ENCODE results near the gene ARCN1. TPM values are rescaled to one million over a fixed set of nuclear protein-coding genes. Genes with fewer than 3 reads are reported as not detected.

The ARCN1 gene
- 27.5 TPM for total RNA-seq

DNA sequence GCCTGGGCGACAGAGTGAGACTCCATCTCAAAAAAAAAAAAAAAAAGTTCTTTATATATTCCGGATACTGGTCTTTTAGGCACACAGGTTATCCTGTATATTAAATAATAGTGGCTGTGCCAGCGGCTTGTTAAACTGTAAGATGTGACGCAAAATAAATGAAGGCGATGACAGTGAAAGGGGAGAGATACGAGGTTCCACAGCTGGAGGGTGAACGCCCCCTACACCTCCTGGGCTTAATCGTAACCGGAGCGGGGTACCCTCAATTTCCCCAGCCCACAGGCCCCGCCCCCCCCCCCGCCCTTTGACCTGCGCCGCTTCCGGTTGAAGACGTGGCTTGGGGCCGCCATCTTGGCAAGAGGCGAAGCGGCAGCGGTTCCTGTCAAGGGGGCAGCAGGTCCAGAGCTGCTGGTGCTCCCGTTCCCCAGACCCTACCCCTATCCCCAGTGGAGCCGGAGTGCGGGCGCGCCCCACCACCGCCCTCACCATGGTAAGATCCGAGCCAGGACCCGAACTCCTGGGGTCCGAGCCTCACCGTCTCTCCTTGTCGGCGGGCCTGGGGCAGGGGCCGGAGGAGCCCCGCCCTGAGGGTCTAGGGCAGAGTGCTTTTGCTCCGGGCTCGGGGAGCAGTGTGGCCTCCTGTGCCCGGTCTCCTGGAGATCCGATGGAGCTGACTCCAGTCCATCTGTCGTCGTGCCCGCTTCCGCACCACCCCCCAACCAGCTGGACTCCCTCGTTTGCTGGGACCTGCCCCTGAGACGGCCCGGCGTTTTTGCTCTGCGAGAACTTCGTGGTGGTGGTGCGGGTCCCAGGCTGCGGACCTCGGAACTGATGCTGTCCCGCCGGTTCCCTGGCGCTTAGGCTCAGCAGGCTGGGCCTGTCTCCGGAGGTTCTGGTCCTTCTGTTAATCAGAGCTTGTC, at the start of gene ARCN1:
Gene ARCN1, plus strand, starts transcription at position 349 of the 920 bp plus-strand sequence. Its CDS starts 139 bp downstream, at position 488.
- peak; percentile 63 to 88 (median 85) for DNase-seq (ENCODE audit: low read depth in 2 of 3, low spot score in 2 of 3)

DNA sequence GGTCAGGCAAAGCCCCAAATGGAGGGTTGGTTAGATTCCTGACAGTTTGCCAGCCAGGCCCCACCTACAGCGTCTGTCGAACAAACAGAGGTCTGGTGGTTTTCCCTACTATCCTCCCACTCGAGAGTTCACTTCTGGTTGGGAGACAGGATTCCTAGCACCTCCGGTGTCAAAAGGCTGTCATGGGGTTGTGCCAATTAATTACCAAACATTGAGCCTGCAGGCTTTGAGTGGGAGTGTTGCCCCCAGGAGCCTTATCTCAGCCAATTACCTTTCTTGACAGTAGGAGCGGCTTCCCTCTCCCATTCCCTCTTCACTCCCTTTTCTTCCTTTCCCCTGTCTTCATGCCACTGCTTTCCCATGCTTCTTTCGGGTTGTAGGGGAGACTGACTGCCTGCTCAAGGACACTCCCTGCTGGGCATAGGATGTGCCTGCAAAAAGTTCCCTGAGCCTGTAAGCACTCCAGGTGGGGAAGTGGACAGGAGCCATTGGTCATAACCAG, 49.6 kb upstream of the ARCN1 start:
- no peak for DNase-seq (ENCODE audit: low read depth in 2 of 3, low spot score in 2 of 3)

GRCh38 chr11:118524356-118524755, 47.9 kb upstream of the ARCN1 start:
- DNase-seq (ENCODE audit: low read depth in 2 of 3, low spot score in 2 of 3) = peak in 1 of 3 donors; percentile 8

- DNase-seq (ENCODE audit: low read depth in 2 of 3, low spot score in 2 of 3) = peak in 2 of 3 donors; percentile 30 to 70
These were observed 47.3 kb upstream of the ARCN1 start for GRCh38 chr11:118524757-118525470.

GRCh38 chr11:118526688-118527087, 45.5 kb upstream of the ARCN1 start:
- no peak for DNase-seq (ENCODE audit: low read depth in 2 of 3, low spot score in 2 of 3)

- no peak for DNase-seq (ENCODE audit: low read depth in 2 of 3, low spot score in 2 of 3)
These were observed 45.1 kb upstream of the ARCN1 start, which contains the start of gene TTC36 for GRCh38 chr11:118527109-118527508. Gene TTC36 (plus strand): TSS chr11:118527474. CDS start chr11:118527495, 21 bp downstream.

GRCh38 chr11:118528511-118528910, 43.7 kb upstream of the ARCN1 start:
- no peak for DNase-seq (ENCODE audit: low read depth in 2 of 3, low spot score in 2 of 3)

DNA sequence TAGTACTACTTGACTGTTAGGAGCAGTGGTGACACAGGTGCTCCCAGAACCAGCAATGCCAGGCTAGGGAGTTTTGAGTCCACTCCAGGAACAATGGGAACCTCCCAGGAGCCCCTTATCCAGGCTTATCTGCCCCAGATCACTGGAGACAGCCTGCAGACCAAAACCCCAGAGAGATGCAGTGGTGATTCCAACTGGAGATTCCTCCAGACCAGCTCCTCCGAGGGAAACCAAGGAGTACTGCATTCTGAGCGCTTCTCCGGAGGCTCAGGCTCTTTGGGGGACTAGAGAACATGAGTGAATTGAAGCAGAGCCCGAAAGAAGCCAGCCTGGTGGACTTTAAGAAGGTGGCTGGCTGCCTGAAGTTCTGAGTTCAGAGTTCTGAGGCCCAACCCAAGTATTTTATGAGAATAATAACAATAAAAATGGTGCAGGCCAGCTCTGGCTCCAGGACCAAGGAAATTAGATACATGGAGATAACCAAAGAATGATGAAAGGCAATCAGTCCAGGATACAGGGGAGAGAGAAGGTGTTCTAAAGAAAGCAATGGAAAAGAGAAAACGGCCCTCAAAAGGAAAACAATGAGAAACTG, 42.5 kb upstream of the ARCN1 start:
- DNase-seq (ENCODE audit: low read depth in 2 of 3, low spot score in 2 of 3) = no peak

DNA sequence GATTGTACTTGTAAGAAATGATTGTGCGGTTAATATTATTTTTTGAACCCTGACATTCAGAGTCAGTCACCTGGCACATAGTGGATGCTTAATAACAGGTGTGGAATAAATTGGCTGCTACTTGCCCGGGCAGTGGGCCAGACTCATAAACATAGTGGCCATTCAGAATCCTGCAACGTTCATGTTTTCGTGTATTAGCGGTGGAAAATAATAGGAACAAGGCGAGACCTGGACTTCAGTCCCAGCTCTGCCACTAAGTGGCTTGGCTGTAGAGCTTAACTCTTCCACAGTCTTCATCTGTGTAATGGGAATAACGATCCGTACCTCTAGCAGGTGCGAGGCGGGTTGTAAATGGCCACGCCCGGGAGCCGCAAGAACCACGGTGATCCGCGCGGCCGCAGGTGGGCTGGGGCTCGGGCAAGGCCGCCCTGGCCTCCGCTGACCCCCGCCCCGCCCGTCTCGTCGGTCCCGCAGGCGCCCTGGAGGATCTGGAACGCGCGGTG, 42.0 kb upstream of the ARCN1 start:
- peak in 1 of 3 donors; percentile 9 for DNase-seq (ENCODE audit: low read depth in 2 of 3, low spot score in 2 of 3)

- DNase-seq (ENCODE audit: low read depth in 2 of 3, low spot score in 2 of 3) = peak; percentile 38 to 66 (median 59)
These were observed 41.3 kb upstream of the ARCN1 start, which contains the start of gene TMEM25 for GRCh38 chr11:118530683-118531596. Gene TMEM25 (plus strand): TSS chr11:118531192. CDS start chr11:118531802, 610 bp downstream.

DNA sequence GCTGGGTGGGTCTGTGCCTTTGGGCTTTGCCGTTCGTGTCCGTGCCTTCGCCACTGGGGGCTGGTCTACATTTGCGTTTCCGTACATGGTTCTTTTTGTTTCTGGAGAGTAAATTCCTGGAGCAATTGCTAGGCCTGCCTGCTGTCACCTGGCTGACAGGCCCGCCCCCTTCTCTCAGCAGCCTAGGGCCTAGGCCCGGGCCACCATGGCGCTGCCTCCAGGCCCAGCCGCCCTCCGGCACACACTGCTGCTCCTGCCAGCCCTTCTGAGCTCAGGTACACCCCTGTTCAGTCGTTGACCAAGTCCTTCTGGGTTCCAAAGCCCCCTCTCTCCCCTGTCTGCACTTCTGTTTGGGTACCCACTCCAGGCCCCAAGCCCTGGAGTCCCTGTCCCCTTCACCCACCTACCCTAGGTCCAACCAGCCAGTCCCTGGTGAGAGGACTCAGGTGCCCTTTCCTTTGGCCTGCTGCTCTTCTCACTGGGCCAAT, 40.6 kb upstream of the ARCN1 start:
- no peak for DNase-seq (ENCODE audit: low read depth in 2 of 3, low spot score in 2 of 3)

DNA sequence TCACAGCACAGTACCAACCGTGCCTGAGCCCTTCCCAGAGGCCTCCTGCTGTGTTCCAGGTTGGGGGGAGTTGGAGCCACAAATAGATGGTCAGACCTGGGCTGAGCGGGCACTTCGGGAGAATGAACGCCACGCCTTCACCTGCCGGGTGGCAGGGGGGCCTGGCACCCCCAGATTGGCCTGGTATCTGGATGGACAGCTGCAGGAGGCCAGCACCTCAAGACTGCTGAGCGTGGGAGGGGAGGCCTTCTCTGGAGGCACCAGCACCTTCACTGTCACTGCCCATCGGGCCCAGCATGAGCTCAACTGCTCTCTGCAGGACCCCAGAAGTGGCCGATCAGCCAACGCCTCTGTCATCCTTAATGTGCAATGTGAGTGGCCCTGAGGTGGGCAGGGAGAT, 40.1 kb upstream of the ARCN1 start:
- DNase-seq (ENCODE audit: low read depth in 2 of 3, low spot score in 2 of 3) = no peak

DNA sequence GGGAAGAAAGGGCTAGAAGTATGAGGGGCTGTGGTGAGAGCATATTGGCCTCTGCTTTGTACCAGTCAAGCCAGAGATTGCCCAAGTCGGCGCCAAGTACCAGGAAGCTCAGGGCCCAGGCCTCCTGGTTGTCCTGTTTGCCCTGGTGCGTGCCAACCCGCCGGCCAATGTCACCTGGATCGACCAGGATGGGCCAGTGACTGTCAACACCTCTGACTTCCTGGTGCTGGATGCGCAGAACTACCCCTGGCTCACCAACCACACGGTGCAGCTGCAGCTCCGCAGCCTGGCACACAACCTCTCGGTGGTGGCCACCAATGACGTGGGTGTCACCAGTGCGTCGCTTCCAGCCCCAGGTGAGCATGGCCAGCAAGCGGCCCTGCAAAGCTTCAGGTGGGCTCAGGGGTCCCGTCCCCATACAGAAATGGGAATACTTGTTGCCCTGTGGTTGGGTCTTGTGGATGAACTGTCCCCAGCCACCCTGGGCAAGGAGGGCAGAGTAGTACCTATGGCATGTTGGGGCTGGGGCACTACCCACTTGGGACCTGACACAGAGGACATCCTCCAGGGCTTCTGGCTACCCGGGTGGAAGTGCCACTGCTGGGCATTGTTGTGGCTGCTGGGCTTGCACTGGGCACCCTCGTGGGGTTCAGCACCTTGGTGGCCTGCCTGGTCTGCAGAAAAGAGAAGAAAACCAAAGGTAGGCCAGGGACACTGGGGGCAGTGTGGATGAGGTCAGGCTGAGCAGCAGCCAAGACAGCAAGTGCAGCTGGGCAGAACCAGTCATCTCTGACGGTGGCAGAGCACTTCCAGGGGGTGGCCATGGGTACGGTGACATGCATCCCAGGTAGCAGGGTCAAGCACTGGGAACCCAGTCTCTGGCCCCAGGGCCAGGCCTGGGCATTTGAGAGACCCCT, 39.1 kb upstream of the ARCN1 start:
- DNase-seq (ENCODE audit: low read depth in 2 of 3, low spot score in 2 of 3) = no peak

DNA sequence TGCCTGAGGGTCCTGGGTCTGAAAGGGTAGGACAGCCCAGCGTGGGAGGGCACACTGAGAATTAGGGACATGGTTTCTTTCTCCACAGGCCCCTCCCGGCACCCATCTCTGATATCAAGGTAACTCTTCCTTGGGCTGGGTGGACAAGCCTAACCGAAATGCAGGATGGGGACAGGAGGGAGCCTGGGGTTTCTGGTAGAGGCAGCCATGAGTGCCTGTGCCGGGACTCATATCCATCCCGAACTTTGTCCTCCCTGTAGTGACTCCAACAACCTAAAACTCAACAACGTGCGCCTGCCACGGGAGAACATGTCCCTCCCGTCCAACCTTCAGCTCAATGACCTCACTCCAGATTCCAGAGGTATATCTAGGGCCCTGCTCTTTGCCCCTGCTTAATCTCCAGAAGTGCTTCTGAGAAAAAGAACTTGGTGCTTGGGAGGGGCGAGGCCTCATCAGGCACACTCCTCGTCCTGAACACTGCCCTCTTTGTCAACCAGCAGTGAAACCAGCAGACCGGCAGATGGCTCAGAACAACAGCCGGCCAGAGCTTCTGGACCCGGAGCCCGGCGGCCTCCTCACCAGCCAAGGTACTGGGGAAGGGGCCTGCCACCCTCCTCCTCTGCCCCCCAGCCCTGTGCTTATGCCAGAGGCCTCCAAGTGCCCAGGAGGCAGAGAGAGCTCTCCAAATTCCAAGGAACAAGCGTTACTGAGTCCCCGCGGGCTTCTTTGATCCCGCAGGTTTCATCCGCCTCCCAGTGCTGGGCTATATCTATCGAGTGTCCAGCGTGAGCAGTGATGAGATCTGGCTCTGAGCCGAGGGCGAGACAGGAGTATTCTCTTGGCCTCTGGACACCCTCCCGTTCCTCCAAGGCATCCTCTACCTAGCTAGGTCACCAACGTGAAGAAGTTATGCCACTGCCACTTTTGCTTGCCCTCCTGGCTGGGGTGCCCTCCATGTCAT, 38.2 kb upstream of the ARCN1 start:
- no peak for DNase-seq (ENCODE audit: low read depth in 2 of 3, low spot score in 2 of 3)

DNA sequence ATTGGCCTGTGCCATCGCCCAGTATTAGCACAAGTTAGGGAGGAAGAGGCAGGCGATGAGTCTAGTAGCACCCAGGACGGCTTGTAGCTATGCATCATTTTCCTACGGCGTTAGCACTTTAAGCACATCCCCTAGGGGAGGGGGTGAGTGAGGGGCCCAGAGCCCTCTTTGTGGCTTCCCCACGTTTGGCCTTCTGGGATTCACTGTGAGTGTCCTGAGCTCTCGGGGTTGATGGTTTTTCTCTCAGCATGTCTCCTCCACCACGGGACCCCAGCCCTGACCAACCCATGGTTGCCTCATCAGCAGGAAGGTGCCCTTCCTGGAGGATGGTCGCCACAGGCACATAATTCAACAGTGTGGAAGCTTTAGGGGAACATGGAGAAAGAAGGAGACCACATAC, 36.9 kb upstream of the ARCN1 start:
- no peak for DNase-seq (ENCODE audit: low read depth in 2 of 3, low spot score in 2 of 3)

DNA sequence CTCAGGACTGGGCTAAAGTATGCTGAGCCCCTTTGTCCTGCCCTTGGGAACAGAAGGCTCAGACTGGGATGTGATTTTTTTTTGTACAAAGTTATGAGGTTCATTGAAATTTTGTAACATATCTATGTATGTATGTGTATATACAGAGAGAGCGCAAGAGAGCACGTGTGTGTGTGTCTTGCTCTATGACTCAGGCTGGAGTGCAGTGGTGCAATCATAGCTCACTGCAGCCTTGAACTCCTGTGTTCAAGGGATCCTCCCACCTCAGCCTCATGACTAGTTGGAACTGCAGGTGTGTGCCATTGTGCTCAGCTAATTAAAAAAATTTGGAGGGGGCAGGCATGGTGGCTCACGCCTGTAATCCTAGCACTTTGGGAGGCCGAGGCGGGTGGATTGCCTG, 35.5 kb upstream of the ARCN1 start:
- DNase-seq (ENCODE audit: low read depth in 2 of 3, low spot score in 2 of 3) = no peak

GRCh38 chr11:118537409-118537980, 34.7 kb upstream of the ARCN1 start:
- no peak for DNase-seq (ENCODE audit: low read depth in 2 of 3, low spot score in 2 of 3)

Data from hematopoietic multipotent progenitor cell (in vitro differentiated cells).